ENCODE data around the gene CFAP54.
"Not testable (repeated sequence)": the region's sequence is repeated elsewhere in the genome, so short reads cannot be mapped to it uniquely, and the experiment has no call there.

The CFAP54 gene

GRCh38 chr12:96652870-96653269, 163.5 kb downstream of the CFAP54 start:
- no peak for DNase-seq

- DNase-seq: no peak
These were observed 168.7 kb downstream of the CFAP54 start for GRCh38 chr12:96658075-96658474.

GRCh38 chr12:96669786-96670185, 180.4 kb downstream of the CFAP54 start:
- no peak for DNase-seq

GRCh38 chr12:96670334-96670899, 181.0 kb downstream of the CFAP54 start:
- no peak for DNase-seq

GRCh38 chr12:96675519-96675918, 186.1 kb downstream of the CFAP54 start:
- DNase-seq: not testable (repeated sequence)

- no peak for DNase-seq
These were observed 188.0 kb downstream of the CFAP54 start for GRCh38 chr12:96677363-96677762.

GRCh38 chr12:96687719-96688118, 198.3 kb downstream of the CFAP54 start:
- DNase-seq: no peak

- no peak for DNase-seq
These were observed 209.1 kb downstream of the CFAP54 start for GRCh38 chr12:96698521-96698920.

GRCh38 chr12:96698965-96699364, 209.6 kb downstream of the CFAP54 start:
- DNase-seq: no peak

GRCh38 chr12:96701856-96702255, 212.5 kb downstream of the CFAP54 start:
- no peak for DNase-seq

GRCh38 chr12:96710127-96710745, 220.9 kb downstream of the CFAP54 start:
- no peak for DNase-seq

GRCh38 chr12:96711364-96711763, 222.0 kb downstream of the CFAP54 start:
- DNase-seq: no peak

- DNase-seq: no peak
These were observed 224.8 kb downstream of the CFAP54 start for GRCh38 chr12:96714199-96714598.

- peak; percentile 3 for DNase-seq
These were observed 230.4 kb downstream of the CFAP54 start for GRCh38 chr12:96719660-96720362.

- peak; percentile 19 for DNase-seq
These were observed 231.0 kb downstream of the CFAP54 start for GRCh38 chr12:96720363-96720705.

GRCh38 chr12:96729466-96729865, 240.1 kb downstream of the CFAP54 start:
- not testable (repeated sequence) for DNase-seq

GRCh38 chr12:96729886-96730285, 240.5 kb downstream of the CFAP54 start:
- DNase-seq: no peak

- no peak for DNase-seq
These were observed 254.2 kb downstream of the CFAP54 start for GRCh38 chr12:96743606-96744005.

- DNase-seq: no peak
These were observed 260.6 kb downstream of the CFAP54 start for GRCh38 chr12:96749999-96750398.

- DNase-seq: no peak
These were observed 262.2 kb downstream of the CFAP54 start for GRCh38 chr12:96751626-96752025.

GRCh38 chr12:96752211-96752610, 262.8 kb downstream of the CFAP54 start:
- no peak for DNase-seq

GRCh38 chr12:96766232-96766631, 276.9 kb downstream of the CFAP54 start:
- DNase-seq: no peak

- no peak for DNase-seq
These were observed 280.0 kb downstream of the CFAP54 start for GRCh38 chr12:96769400-96769799.

All from stimulated activated CD4-positive, alpha-beta T cell treated with anti-CD3 and anti-CD28 coated beads, Interleukin-1b, Interleukin-23, amount 100 ng/mL, for 48 hours (primary cell).